HG02571 (cell line): ENCODE results near the gene CKS1B.
"Not testable (repeated sequence)": the region's sequence is repeated elsewhere in the genome, so short reads cannot be mapped to it uniquely, and the experiment has no call there.

Source experiments
- ATAC-seq: cut with Tn5 transposase; IDR thresholded peaks from one replicate; pipeline ENCODE4 v1.9.1; 2021; ENCODE audit warnings: mild to moderate bottlenecking, moderate library complexity; ENCODE audit not compliant: unreplicated experiment

Gene CKS1B

GRCh38 chr1:154962795-154963330 lies 11.6 kb upstream of the CKS1B start:
- no peak for ATAC-seq

- ATAC-seq: no peak
Measured at GRCh38 chr1:154963643-154964042, 10.8 kb upstream of the CKS1B start.

- no peak for ATAC-seq
Measured at GRCh38 chr1:154964359-154964758, 10.1 kb upstream of the CKS1B start.

- ATAC-seq: no peak
Measured at GRCh38 chr1:154966111-154966510, 8.4 kb upstream of the CKS1B start.

GRCh38 chr1:154967331-154967950 lies 7.0 kb upstream of the CKS1B start:
- ATAC-seq: no peak

GRCh38 chr1:154968731-154969130 lies 5.8 kb upstream of the CKS1B start:
- ATAC-seq: no peak

GRCh38 chr1:154969246-154969645 lies 5.2 kb upstream of the CKS1B start:
- no peak for ATAC-seq

- no peak for ATAC-seq
Measured at GRCh38 chr1:154969860-154970452, 4.5 kb upstream of the CKS1B start.

GRCh38 chr1:154970631-154971340 lies 3.7 kb upstream of the CKS1B start, which contains the start of gene SHC1:
Gene SHC1, minus strand, starts transcription at chr1:154970747. Its CDS starts 221 bp downstream, at chr1:154970526.
- ATAC-seq: no peak

- no peak for ATAC-seq
Measured at GRCh38 chr1:154971341-154971998, 3.0 kb upstream of the CKS1B start.

- ATAC-seq: no peak
Measured at GRCh38 chr1:154972213-154972516, 2.3 kb upstream of the CKS1B start.

- no peak for ATAC-seq
Measured at GRCh38 chr1:154972517-154973343, 1.8 kb upstream of the CKS1B start.

- no peak for ATAC-seq
Measured at GRCh38 chr1:154973344-154974101, 958 bp upstream of the CKS1B start.

GRCh38 chr1:154974808-154975408 lies 427 bp downstream of the CKS1B start:
- peak; percentile 42 for ATAC-seq

- ATAC-seq: no peak
Measured at GRCh38 chr1:154975409-154976059, 1.1 kb downstream of the CKS1B start.

GRCh38 chr1:154977762-154978161 lies 3.3 kb downstream of the CKS1B start:
- not testable (repeated sequence) for ATAC-seq

GRCh38 chr1:154978360-154978759 lies 3.9 kb downstream of the CKS1B start:
- no peak for ATAC-seq

GRCh38 chr1:154982341-154982740 lies 7.9 kb downstream of the CKS1B start:
- ATAC-seq: no peak
